Renal pelvis (tissue), 4 donors: Measurements from ENCODE around the gene RAB28. TPM values are rescaled to one million over a fixed set of nuclear protein-coding genes. Genes with fewer than 3 reads are reported as not detected.

Source experiments
- DNase-seq: peaks from one replicate; pipeline ENCODE4 v3.0.0-alpha.2; 2013
- polyA plus RNA-seq, 3 donors: library from polyadenylated mRNA; unstranded; fragments of 120-200 nt; gene quantifications; one replicate each; pipeline ENCODE4 v1.2.1, GENCODE V29; 2013; ENCODE audit not compliant: insufficient read length in 3 of 3

Gene RAB28
- polyA plus RNA-seq, 3 donors: 27.8 to 35.3 (median 33.7) TPM

DNA sequence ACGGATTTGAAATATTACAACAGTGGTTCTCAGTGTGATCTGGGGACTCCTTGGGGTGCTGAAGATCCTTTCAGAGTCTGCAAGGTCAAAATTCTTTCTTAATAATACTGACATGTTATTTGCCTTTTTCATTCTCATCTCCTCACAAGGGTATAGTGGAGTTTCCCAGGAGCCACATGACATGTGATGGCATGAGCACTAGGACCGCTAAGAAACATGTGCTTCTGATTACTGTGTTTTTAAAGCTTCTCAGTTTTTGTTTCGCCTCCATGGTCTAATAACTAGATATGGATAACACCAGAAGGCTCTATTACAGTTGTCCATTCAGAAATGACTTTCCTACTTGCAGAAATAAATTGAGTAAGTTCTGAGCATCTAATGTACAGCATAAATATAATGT lies 156.1 kb downstream of the RAB28 start:
- DNase-seq: no peak

DNA sequence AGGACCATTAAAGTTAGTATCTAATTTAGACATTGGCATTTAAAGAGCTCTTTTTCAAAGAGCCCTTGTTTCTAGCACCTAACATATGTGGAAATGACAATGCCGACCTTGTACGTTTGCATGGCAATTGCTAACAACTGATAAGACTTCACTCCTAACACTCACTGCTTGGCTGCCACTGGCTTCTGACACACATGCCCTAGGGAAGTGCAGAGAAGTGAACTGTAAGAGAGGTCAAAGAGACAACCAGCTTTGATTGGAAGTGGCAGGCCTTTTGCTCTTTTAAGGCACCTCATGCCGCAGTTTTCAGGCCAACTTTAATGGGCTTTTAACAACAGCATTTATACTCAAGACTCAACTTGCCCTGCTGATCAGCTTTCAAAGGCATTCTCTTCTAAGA lies 158.4 kb downstream of the RAB28 start:
- DNase-seq: no peak

DNA sequence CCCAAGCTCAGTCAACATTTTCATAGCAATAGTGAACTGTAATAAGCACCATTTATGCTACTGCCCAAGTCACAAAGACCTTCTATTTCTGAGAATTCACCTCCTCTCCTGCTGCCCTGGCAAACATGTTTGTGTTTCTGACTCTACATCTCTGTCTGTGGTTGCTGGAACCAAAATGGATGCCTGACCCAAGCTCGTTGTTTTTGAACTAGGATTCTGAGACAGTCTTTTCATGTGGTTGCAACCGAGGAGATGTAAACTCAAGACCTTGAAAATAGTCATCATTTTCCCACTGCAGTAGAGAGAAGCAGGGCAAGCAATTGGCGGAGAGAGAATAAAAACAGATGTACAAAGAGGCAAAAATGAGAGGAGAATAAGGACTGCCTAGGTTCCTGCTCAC lies 160.2 kb downstream of the RAB28 start:
- no peak for DNase-seq

DNA sequence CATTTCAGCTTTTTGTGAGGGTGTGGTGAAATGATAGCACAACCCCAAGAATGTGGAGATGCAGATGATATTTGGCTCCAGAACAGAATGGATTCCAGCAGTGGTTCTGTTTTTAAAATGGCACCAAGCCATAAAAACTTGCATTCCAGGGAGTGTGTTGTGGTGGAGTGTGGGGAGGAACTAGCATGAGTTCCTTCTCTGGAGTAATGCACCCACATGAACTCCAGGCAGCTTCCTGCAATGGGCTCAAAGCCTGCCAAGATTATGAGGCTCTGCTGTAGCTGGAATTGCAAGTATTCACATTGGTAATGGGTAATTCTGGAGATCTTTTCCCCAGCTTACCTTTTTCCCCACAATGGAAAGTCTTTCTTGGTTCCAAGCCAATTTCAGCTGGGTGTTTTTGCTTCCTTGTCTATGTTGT lies 161.4 kb downstream of the RAB28 start:
- no peak for DNase-seq

Other genes with a start within 250 kb of the RAB28 start
- under 1 TPM in 1 of 3 donors, not detected in 2; 0.10 TPM for gene NKX3-2, start 60.2 kb upstream of the RAB28 start, polyA plus RNA-seq
- 10 to 100 TPM; 51.4 to 69.2 (median 62.7) TPM for gene BOD1L1, start 143.4 kb upstream of the RAB28 start, polyA plus RNA-seq